ENCODE results near the gene KCNQ2. TPM values are rescaled to one million over a fixed set of nuclear protein-coding genes. Genes with fewer than 3 reads are reported as not detected.

Gene KCNQ2
- total RNA-seq, result not detected in 2 replicates

DNA sequence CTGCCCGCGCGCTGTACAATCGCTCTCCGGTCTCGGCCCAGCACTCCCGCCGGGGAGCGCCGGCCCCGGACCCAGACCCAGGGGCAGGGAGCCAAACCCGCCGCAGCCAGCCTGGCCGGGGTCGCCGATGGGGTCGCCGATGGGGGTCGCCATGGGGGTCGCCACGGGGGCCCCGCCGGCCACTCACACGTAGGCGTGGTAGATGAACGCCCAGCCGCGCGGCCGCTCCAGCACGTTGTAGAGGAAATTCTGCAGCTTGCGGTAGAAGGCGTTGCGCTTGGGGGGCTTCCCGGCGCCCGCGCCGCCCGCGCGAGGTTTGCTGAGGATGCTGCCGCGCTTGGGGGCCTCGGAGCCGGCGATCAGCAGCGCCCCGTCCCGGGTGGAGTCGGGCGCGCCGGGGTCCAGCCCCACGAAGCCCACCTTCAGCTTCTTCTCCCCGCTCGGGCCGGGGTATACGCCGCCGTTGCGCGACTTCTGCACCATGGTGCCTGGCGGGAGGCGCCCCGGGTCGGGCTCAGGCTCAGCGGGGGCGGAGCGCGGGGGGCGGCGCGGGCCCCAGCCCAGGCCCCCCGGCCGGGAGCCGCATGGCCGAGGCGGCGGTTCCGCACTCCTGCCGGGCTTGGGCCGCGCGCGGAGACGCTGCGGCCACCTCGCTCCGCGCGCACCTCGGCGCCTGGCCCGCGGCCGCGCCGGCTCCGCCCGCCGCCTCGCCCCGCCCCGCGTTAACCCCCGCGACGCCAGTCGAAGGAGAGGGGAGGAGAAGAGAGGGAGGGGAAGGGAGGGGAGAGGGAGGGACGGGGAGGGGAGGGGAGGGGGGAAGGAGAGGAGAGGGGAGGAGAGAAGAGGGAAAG, at the start of gene KCNQ2:
Gene KCNQ2, minus strand, starts transcription at position 675 of the 851 bp plus-strand sequence. Its CDS starts 192 bp downstream, at position 483.

GRCh38 chr20:63520504-63520933, 48.1 kb upstream of the KCNQ2 start, which contains the start of gene PPDPF:
TSS of gene PPDPF (plus strand) at chr20:63520765. CDS start at chr20:63521309, 544 bp downstream.

DNA sequence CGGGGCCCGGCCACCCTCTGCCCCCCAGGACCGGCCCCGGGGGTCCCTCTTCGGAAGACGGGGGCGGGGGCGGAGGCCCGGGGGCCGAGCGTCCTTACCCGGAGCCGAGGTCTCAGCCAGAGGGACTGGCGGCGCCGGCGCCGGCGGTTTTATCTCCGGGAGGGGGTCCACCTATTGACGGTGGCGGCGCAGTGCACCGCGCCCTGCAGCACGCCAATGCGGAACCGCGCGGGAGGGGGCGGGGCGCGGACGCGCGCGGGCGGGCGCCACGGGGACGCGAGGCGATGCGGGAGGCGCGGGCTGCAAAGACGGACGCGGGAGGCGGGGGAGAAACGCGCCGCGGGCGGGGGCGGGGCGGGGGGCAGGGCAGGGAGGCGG, 26.5 kb upstream of the KCNQ2 start, which contains the start of gene EEF1A2:
Gene EEF1A2, minus strand, starts transcription at position 124 of the 378 bp plus-strand sequence. CDS start 1,320 bp downstream, outside the sequence.

DNA sequence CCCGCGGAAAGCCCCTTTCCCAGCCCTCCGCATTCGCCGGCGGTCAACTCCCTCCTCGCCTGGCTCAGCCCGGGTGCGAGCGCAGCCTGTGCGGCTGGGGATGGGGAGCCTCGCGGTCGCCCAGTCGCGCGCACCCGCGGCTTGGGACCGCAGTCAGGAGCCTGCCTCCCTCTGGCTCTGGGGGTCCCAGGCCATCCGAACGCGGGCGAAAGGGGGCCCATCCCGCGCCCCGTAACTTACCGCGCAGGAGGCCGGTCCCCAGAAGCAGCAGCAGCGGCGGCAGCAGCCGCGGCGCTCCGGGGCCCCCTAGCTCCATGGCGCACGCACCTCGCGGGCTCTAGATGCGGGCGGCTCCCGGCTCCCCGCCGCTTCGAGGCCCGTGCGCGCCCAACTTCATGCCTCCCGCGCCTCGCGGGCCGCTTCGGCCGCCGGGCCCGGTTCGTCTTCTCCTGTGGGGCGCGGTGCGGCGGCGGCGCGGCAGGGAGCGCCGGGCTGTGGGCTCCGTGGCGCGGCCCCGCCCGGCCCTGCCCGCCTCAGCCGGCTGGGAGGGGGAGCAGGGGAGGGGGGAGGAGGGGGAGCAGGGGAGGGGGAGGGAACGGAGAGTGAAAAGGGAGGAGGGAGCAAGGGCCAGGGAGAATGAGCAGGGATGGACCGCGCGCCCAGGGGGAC, 111.5 kb downstream of the KCNQ2 start, which contains the start of gene CHRNA4:
Gene CHRNA4, minus strand, starts transcription at position 500 of the 669 bp plus-strand sequence. Its CDS starts 184 bp downstream, at position 316.

Other genes starting within 250 kb of the KCNQ2 start
- 0.72 TPM in 1 of 2 replicates, not detected in the other for gene BIRC7, start 236.8 kb downstream of the KCNQ2 start, total RNA-seq
- 1.2 TPM in 1 of 2 replicates, not detected in the other for gene NKAIN4, start 218.2 kb downstream of the KCNQ2 start, total RNA-seq
- 34.5 and 55.9 TPM in 2 replicates for gene ARFGAP1, start 199.8 kb downstream of the KCNQ2 start, total RNA-seq
- not detected in 2 replicates for gene COL20A1, start 179.5 kb downstream of the KCNQ2 start, total RNA-seq
- gene CHRNA4, start 111.3 kb downstream of the KCNQ2 start, total RNA-seq, result not detected in 2 replicates
- gene EEF1A2, start 26.4 kb upstream of the KCNQ2 start, total RNA-seq, result 0.43 and 0.96 TPM in 2 replicates
- gene PPDPF, start 48.1 kb upstream of the KCNQ2 start, total RNA-seq, result 66.5 and 77.1 TPM in 2 replicates
- 31.1 and 59.7 TPM in 2 replicates for gene PTK6, start 64.7 kb upstream of the KCNQ2 start, total RNA-seq
- 0.43 TPM in 1 of 2 replicates, not detected in the other for gene SRMS, start 75.1 kb upstream of the KCNQ2 start, total RNA-seq
- gene FNDC11, start 81.5 kb upstream of the KCNQ2 start, total RNA-seq, result 0.85 and 3.1 TPM in 2 replicates
- 20.7 and 80.2 TPM in 2 replicates for gene HELZ2, start 101.6 kb upstream of the KCNQ2 start, total RNA-seq
- 11.1 and 15.3 TPM in 2 replicates for gene GMEB2, start 154.4 kb upstream of the KCNQ2 start, total RNA-seq
- gene STMN3, start 180.8 kb upstream of the KCNQ2 start, total RNA-seq, result 0.85 and 7.7 TPM in 2 replicates
- 2.8 and 5.3 TPM in 2 replicates for gene RTEL1, start 185.7 kb upstream of the KCNQ2 start, total RNA-seq
- gene TNFRSF6B, start 224.0 kb upstream of the KCNQ2 start, total RNA-seq, result 7.5 and 254 TPM in 2 replicates
- 17.5 and 42.9 TPM in 2 replicates for gene ARFRP1, start 235.3 kb upstream of the KCNQ2 start, total RNA-seq
- gene ZGPAT, start 235.4 kb upstream of the KCNQ2 start, total RNA-seq, result 13.2 and 21.2 TPM in 2 replicates